Measurements from ENCODE around the gene SF3B6.
"Not testable (repeated sequence)": the region's sequence is repeated elsewhere in the genome, so short reads cannot be mapped to it uniquely, and the experiment has no call there.

SF3B6 gene

DNA sequence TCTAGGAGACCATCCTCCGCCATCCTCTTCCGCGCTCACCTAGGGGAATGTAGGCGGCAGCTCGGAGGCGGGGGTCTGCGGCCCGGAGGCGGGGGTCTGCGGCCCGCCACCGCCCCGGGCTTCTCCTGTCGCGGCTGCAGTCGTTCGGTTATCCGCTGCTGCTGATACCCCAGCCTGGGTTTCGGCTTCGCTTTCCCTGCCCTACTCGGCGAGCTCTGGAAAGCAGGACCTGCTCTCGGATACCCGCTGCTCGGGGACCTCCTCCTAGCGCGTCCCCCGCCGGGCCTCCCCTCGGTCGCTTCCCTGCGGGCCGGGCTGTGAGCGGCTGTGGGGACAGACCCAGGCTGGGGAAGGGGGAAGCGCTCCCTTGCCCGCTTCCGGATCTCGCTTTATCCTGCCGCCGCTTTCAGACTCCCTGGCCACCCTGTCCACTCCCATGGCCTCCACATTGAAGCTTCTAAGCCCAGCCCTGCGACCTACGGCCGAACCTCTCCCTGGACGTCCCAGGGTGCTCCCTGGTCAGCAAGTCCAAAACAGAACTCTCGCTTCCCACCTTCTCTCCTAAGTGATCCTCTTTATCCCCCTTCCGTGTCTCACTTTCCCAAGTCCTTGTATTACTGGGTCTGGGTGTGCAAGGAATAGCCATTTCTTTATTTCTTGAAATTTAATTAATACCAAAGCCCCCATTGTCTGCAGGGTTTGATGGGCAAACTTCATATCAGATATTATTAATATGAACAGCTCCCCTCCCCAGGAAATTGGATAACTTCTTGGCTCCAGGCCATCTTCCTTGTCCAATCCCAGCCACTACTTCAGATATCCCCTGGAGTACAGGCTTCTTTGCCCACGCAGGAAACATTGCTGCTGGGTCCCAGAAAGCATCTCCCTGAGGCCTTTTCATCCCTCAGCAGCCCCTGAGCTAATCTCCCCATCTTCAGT is 25.8 kb downstream of the SF3B6 start:
- DNase-seq, result peak; percentile 33

DNA sequence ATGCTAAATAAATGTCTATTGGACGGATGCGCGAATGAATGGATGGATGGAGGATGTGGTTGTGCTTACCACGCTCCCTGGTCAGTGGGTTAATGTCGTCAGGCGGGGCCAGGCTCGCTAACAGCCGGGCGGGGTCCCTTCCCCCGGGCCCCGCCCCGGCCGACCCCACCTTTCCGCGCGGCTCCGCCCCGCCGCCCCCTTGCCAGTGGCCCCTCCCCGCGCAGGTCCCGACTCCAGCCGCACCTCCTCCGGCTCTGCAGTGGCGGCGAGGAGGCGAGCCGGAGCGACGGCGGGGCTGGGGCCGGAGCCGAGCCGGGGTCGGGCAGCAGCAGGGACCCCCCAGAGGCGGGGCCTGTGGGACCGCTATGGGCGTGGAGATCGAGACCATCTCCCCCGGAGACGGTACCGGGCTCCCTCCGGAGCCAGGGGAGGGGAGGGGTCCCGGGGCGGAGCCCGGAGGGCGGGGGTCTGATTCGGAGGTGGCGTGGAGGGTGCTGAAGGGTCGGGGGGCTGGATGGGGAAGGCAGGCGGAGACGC is 26.6 kb downstream of the SF3B6 start, which contains the start of gene FKBP1B:
Gene FKBP1B, plus strand, starts transcription at position 257 of the 537 bp plus-strand sequence. Its CDS starts 109 bp downstream, at position 366.
- DNase-seq, result peak; percentile 84

DNA sequence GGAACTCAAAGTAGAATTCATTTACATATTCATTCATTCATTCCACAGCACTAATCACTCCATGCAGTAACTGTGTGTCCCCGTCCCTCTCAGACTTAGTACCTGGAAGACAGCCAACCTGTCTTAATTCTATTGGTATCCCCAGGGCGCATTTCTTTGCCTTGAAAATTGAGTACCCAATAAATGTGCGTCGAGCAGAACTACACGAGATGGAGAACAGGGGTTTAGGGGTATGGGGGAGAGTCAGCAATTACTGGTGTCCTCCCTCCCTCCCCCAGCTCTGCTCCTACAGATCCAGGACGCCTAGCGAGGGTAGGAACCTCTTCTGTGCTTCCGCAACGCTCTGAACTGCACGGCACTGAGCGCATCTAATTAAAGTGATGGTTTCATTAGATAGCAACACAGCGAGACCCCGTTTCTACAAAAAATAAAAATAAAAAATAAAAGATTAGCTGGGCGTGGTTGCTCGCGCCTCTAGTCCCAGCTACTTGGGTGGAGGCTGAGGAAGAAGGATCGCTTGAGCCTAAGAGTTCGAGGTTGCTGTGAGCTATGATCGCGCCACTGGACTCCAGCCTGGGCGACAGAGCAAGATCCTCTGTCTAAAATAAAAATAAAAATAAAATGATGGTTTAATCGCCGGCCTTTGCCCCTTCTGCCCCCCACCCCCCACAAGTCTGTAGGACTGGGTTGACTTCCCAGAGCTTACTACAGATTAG is 27.2 kb downstream of the SF3B6 start:
- DNase-seq, result peak; percentile 68

DNA sequence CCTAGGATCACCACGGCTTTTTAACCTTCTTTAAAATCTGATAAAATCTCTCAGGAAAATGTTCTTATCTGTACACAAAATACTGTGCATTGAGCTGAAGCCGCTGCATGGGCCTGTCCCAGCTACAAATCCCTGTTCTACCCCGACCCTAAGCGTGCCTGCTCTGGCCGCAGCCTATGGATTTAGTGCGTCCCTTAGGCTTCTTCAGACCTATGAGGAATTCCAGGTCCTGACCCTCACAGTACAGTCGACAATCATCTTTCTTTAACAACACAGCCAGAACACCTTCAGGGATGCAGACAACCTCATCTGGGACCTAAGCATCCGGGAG is 28.5 kb downstream of the SF3B6 start:
- DNase-seq, result peak; percentile 34

DNA sequence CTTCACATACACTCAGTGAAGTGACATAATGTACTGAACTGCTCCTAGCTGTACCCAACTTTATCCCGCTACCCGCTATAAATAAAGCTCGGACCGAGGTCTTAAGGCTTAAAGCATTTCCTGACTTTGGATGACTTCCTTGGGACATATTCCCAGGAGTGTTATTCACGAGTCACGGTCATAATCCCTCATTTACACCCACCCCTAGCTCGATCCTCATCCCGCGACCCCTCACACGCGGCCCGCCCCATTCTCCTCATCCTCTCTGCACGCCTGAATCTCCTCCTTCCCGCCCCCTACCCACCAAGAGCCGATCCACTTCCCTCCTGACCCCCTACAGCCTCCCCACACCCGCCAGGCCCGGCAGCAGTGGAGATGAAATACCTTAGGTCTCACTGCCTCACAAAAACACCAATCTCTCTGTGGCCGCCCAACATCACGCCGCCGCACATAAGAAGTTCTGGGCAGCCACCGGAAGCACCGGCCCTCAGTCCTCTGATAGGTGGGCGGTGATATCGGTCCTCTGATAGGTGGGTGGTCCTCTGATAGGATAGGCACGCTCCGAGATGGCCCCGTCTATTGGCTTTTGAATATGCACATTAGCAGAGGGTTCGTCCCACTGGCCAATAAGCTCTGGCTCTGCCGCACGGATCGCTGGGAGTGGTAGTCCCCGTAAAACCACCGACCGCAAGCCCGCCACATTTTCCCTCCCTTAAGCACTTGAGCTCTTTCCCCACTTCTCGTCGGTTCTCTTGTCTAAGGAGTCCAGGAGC is 29.0 kb downstream of the SF3B6 start, which contains the start of gene WDCP:
Gene WDCP, minus strand, starts transcription at position 462 of the 773 bp plus-strand sequence. CDS start 7,897 bp downstream, outside the sequence.
- DNase-seq, result peak; percentile 96

DNA sequence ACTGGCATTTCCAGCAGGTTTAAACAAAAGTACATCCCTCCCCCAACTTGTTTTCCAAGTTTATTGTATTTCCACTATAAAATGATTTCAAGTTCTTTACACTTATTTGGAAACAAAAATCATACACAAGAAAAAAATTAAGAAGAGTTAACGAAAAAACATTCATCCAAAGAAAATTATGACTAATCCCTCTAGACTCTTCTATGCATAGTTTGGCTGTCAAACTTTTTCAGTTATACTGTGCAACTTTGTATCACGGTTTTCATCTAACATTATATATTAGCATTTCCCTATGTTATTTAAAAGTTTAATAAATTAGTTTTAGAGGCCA is 29.6 kb downstream of the SF3B6 start:
- no peak for DNase-seq

DNA sequence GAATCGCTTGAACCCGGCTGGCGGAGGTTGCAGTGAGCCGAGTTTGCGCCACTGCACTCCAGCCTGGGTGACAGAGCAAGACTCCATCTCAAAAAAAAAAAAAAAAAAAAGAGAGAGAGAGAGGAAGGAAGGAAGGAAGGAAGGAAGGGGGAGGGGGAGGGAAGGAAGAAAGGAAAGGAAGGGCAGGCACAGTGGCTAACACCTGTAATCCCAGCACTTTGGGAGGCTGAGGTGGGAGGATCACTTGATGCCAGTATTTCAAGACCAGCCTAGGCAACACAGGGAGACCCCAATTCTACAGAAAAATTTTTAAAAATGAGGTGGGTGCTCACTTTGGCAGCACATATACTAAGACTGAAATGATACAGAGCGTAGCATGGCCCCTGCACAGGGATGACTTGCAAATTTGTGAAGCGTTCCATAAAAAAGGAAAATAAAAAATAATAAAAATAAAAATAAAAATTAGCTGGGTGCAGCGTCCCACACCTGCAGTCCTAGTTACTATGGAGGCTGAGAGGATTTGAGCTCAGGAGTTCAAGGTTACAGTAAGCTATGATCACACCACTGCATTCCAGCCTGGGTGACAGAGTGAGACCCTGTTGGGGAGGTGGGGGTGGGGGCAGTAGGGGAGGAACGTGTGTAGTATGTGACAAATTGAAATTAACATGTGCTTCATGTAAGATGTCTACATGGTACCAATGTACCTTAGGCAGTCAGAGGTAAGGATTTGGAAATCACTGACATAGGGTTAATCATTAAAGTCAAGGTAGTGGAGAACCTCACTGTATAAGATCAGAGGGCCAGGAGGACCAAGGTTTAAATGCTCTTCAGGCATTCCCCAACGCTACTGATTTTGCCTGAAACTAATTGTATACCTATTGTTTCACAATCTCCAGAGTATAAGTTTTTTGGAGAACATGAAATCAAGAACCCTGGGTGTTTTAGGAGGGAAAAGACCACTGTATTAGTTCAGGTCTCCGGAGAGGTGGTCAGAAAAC is 30.3 kb downstream of the SF3B6 start:
- DNase-seq, result no peak

DNA sequence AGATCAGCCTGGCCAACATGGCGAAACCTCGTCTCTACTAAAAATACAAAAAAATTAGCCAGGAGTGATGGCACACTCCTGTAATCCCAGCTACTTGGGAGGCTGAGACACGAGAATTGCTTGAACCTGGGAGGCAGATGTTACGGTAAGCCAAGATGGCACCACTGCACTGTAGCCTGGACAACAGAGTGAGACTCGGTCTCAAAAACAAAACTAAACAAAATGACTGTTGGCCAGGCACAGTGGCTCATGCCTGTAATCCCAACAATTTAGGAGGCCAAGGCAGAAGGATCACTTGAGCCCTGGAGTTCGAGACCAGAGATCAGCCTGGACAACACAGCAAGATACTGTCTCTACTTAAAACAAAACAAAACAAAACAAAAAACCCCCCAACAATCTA is 33.0 kb downstream of the SF3B6 start:
- DNase-seq, result not testable (repeated sequence)

DNA sequence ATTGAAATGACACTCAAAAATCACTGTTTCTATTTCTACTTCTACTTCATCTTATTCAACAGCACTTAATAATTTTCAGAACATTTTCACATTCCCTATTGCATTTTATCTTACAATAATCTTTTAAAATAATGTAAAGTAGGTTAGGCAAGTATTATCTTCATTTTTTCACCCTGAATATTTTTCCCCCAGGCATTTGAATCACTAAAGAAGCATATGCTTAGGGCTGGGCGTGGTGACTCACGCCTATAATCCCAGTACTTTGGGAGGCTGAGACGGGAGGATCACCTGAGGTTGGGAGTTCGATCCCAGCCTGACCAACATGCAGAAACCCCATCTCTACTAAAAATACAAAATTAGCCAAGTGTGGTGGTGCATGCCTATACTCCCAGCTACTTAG is 35.6 kb downstream of the SF3B6 start:
- no peak for DNase-seq

DNA sequence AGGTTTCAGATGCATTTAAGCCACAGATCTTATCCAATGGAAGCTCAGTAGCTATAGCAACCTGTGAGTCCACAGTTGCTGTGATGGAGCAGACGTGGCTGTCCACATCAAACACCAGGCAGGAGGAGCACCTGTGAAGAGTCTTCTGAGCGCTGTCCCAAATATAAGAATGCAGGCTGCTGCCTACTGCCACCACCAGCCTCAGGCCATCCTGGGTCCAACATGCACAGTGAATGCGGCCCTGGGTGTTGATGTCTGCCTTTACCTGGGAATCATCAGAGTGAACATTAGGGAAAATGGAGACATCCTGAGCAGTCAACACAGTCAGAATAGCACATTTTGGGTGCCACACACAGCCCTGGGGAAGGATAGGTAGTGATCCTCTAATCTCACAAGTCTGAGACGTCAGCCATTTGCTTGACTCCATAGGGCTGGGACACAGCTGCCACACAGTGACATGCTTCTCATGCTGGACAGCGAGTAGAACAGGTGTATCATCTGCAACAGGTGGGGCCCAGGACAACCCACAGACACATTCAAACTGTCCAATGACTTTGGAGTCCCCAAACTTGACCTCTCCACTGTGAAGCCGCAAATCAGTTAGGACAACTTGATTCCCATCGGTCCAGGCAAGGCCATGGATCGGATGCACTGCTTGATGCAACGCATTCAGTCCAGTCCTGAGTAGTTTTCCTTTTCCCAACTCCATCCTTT is 37.2 kb downstream of the SF3B6 start:
- DNase-seq, result no peak

DNA sequence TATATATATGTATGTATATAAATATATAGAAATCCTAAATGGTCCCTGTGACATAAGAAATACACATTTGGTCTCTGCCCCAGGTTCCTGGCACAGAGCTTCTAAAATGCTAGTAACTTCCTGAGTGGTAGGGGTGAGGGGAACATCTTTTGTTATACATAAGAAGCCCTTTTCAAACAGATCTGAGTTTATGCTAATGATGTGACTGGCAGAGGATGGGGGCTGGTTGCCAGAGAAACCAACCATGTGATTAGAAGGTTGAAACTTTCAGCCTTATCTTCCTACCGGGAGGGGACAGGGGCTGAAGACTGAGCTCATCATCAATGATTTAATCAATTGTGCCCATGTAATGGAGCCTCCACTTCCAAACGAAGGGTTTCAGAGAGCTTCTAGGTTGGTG is 49.9 kb downstream of the SF3B6 start:
- DNase-seq, result no peak

DNA sequence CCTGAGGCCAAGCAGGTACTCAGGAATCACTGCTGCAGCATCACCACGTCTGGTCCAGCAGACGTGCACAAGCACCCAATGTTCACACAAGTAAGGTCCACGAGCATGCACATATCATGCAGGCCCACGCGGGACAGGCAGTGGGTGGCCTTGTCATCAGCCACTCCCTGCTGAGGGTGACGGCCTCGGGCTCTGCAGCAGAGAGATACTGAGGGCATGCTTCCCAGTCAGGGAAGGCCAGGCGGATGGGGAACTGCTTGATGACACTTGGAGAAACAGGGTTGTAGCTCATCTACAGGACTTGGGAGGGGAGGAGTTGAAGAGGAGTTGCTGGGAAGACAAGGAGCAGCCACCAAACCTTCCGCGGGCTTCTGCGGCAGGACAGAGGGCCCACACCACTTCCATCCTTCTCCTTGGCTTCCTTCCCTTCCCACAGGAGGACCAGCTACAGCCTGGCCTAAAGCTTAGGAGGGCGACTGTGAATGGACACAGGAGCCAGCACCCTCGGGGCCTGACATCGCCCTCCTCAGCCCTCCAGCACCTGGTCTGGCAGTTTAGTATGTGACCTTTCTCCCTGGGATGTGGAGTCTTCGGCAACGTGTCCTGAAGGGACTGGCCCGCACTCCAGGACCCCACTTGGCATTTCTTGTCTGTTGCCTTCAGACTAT is 51.0 kb downstream of the SF3B6 start:
- DNase-seq, result no peak

DNA sequence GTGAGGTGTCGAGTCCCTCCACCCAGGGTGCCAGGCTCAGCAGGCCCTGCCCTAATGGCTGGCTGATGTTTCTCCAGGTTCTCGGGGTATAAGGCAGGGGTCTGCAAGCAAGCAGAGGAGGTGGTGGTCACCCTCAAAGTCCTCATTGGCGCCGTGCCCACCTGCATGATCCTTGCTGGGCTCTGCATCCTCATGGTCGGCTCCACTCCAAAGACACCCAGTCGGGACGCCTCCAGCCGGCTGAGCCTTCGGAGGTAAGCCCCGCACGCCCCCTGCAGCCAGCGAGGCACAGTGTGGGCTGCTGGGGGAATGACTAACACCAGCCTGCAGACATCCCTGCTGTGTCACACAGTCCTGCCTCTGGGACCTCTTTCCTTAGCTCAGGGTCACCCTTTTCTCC is 52.1 kb downstream of the SF3B6 start:
- DNase-seq, result no peak

DNA sequence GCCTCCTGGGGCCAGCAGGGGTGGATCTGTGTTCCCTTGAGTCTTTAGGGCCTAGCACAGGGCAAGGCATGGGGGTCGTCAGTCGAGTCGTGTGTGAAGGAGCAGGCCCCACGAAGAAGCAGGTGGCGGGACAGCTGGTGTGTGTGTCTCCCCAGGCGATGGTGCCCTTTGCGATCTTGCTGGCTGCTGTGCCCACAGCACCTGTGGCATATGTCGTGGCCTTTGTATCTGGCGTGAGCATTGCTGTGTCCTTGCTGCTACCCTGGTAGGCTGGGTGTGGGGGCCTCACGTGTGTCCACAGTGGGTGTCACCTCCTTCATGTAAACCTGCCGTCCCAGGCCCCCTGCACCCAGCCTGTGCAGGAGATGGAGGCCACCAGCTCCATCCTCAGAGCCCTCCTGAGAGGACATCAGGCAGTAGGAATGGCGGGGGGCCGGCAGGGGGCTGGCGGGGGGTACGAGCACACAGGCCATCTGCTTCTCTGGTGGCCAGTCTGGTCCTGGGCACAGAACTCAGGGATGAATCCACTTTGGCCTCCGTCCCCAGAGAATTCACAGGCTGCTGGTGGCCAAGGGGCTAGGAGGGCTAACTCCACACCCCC is 53.1 kb downstream of the SF3B6 start:
- no peak for DNase-seq

DNA sequence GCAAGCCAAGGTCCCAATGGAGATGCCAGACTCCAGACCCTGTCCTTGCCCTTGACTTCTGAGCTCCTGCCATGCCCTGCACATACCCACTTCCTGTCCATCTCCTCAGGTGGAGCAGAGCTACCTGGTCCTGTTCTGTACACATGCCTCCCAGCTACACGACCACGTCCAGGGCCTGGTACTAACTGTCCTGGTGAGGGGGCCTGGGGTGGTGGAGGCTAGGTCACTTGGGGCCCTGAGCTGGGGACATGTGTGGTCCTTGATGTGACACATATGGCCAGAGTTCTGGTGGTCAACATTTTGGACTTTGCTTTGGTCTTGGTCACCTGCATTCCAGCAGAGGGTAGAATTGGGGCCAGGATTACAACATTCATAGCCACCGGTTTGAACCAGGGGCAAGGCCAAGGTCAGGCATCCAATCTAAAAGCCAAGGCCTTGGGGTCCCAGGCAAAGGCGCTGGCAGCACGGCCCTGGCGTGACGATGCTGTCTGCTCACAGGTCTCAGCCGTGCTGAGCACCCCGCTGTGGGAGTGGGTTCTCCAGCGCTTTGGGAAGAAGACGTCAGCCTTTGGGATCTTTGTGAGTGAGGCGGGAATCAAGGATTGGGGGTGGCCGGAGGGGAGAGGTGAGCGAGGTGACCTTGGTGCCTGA is 53.7 kb downstream of the SF3B6 start:
- no peak for DNase-seq

DNA sequence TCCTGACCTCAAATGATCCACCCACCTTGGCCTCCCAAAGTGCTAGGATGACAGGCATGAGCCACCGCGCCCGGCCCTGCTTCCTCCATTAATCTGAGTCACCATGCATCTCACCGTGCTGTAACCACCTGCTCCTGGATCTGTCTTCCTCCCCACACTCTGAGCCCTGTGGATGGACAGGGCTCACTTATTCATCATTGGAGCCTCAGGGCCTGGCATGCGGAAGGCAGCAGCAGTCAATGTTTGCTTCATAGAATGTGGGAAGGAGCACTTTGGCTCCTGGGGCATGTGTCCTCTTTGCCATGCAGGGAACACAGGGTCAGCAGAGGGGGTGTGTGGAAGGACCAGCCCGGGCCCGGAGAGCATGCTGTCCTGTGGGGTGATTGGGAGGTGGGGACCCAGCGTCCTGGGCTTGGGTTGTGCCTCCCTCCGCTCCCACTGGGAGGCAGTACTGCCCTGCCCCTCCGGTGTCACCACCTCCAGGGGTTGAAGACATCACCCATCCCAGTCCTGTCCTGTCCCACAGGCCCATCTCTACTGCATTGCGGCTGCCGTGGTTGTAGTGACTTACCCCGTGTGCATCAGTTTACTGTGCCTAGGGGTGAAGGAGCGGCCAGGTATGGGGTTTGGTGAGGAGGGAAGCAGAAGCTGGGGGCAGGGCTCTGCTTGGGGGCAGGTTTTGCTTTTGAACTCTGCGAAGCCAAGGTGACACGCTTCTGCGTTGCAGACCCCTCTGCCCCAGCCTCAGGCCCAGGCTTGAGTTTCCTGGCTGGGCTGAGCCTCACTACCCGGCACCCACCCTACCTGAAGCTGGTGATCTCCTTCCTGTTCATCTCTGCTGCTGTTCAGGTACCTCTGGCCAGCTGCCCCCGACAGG is 54.8 kb downstream of the SF3B6 start:
- DNase-seq, result peak; percentile 9

DNA sequence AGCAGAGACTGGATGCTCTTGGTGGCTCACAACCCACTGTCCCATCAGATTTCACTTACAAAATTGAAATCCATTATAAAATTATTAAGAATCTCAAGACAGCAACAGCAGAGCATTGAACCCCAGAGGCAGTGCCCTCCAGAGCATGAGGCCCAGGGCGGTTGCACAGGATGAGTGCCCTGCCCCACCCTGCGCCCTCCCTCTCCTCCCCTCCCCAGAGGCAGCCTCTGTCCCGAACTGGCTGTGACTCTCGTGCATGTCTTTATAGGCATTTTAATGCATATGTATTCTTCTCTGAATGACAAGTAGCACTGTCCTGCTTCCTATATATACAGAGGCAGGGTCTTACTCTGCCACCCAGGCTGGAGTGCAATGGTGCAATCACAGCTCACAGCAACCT is 55.9 kb downstream of the SF3B6 start:
- no peak for DNase-seq

DNA sequence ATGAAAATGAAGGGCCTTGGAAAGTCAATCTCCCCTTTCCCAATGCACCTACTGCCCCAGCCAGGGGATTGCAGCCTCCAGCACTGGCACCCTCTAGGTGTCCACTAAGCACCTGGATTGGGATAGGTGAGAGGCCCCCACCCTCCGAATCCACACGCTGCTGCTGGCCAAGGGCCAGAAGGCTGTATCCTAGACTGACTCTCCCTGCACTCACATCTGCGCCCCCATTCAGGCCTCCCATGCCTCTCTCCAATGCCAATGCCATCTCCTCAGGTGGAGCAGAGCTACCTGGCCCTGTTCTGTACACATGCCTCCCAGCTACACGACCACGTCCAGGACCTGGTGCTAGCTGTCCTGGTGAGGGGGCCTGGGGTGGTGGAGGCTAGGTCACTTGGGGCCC is 56.4 kb downstream of the SF3B6 start:
- no peak for DNase-seq

DNA sequence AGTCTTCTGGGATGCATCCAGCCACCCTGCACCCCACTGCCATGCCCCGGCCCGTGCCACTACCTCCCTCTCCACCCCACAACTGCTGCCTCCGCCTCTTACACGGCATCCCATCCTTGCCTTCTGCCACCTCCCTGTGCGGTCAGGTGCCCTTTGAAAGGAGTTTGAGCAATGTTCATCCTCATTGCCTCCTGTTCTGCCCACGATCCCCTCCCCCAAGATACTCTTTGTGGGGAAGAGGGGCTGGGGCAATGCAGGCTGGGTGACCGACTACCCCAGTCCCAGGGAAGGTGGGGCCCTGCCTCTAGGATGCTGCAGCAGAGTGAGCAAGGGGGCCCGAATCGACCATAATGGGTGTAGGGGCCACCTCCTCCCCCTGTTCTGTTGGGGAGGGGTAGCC is 57.9 kb downstream of the SF3B6 start:
- DNase-seq, result no peak
